HL-60 (cell line): ENCODE results near the gene UNC45A.
A peak's percentile ranks its signal among the peaks of the same experiment; 100 is the strongest.

Experiments
- DNase-seq, 2 experiments: peaks; one replicate each; pipeline ENCODE4 v3.0.0-alpha.2; 2010 to 2020; ENCODE audit warnings: low read depth in 1 of 2, low spot score in 1 of 2
- H3K27ac ChIP-seq: fragments of 250-450 bp; sonication (Bioruptor Pico); replicated peaks from 2 replicates; pipeline ENCODE4 v1.5.1; 2020; ENCODE audit warnings: mild to moderate bottlenecking, moderate library complexity
- H3K27me3 ChIP-seq: fragments of 250-450 bp; sonication (Bioruptor Pico); 2 replicates; pipeline ENCODE4 v1.5.1; 2021; ENCODE audit warnings: mild to moderate bottlenecking, moderate library complexity; ENCODE audit not compliant: insufficient read depth, poor library complexity, severe bottlenecking
- H3K4me3 ChIP-seq: replicated peaks from 2 replicates; pipeline ENCODE4 v1.5.1; 2011; ENCODE audit warnings: mild to moderate bottlenecking, control low read depth, low read length; ENCODE audit not compliant: insufficient read depth
- CTCF ChIP-seq: IDR thresholded peaks from one replicate; pipeline ENCODE4 v1.5.1; 2011; ENCODE audit warnings: low read length, control low read depth, inconsistent platforms; ENCODE audit not compliant: insufficient read depth
- GABPA ChIP-seq: IDR thresholded peaks from 2 replicates; pipeline ENCODE4 v1.6.1; 2012; ENCODE audit warnings: low read depth
- POLR2AphosphoS5 ChIP-seq: IDR thresholded peaks from 2 replicates; pipeline ENCODE4 v1.6.1; 2012; ENCODE audit warnings: low read depth
- REST ChIP-seq: IDR thresholded peaks from 2 replicates; pipeline ENCODE4 v1.6.1; 2012; ENCODE audit warnings: low read depth; ENCODE audit not compliant: insufficient replicate concordance
- SPI1 ChIP-seq: IDR thresholded peaks from 2 replicates; pipeline ENCODE4 v1.6.1; 2012; ENCODE audit warnings: low read depth, mild to moderate bottlenecking, borderline replicate concordance

Gene UNC45A

GRCh38 chr15:90954712-90955623 lies 19.9 kb downstream of the UNC45A start, which contains the start of gene RCCD1:
TSS of gene RCCD1 (plus strand) at chr15:90954884. CDS start at chr15:90956735, 1,851 bp downstream.
- DNase-seq = peak; percentile 97 to 98
- peak; percentile 50 for TF ChIP-seq REST
- TF ChIP-seq GABPA = no peak
- no peak for TF ChIP-seq SPI1
- peak; percentile 87 for TF ChIP-seq POLR2AphosphoS5

GRCh38 chr15:90955624-90956273 lies 20.7 kb downstream of the UNC45A start:
- peak overlapping the region; percentile 99 for H3K27ac ChIP-seq
- DNase-seq = peak in 1 of 2 experiments; percentile 43
- no peak for TF ChIP-seq SPI1
- no peak for TF ChIP-seq CTCF
- TF ChIP-seq REST = no peak
- no peak for TF ChIP-seq GABPA
- TF ChIP-seq POLR2AphosphoS5 = no peak; the same call in 1 of the 2 replicates

More at GRCh38 chr15:90954712-90955623, 19.9 kb downstream of the UNC45A start, which contains the start of gene RCCD1:
- Histone ChIP-seq H3K27me3 (no peaks in the 10 kb centered on the region), H3K27ac (peak within 1 kb of the TSS; percentile 99), H3K4me3 (peak within 1 kb of the TSS; percentile 62)

GRCh38 chr15:90956274-90957030 lies 21.4 kb downstream of the UNC45A start:
- TF ChIP-seq REST = no peak
- TF ChIP-seq SPI1 = no peak
- peak; percentile 87 for TF ChIP-seq CTCF
- TF ChIP-seq POLR2AphosphoS5 = no peak
- no peak for TF ChIP-seq GABPA
- H3K27ac ChIP-seq = peak overlapping the region; percentile 99

More at GRCh38 chr15:90955624-90956273, 20.7 kb downstream of the UNC45A start:
- H3K4me3 ChIP-seq = peak overlapping the region; percentile 62
- H3K27me3 ChIP-seq = no peaks in the 10 kb centered on the region

More at GRCh38 chr15:90956274-90957030, 21.4 kb downstream of the UNC45A start:
- DNase-seq = peak; percentile 46 to 47
- Histone ChIP-seq H3K27me3 (no peaks in the 10 kb centered on the region), H3K4me3 (peak overlapping the region; percentile 62)
